Loucy (cell line): Measurements from ENCODE around the gene CIB2.

ENCODE experiments used
- H2AFZ ChIP-seq: fragments of 200-600 bp; sonication (generic); 2 replicates; pipeline ENCODE4 v1.6.0; 2016; ENCODE audit warnings: antibody characterized with exemption, mild to moderate bottlenecking, low read length, moderate library complexity
- H3F3A ChIP-seq: fragments of 200-600 bp; 2 replicates; pipeline ENCODE4 v1.6.0; 2016; ENCODE audit warnings: antibody characterized with exemption, low read depth, mild to moderate bottlenecking
- H3K27me3 ChIP-seq: fragments of 200-600 bp; sonication (generic); 2 replicates; pipeline ENCODE4 v1.6.1; 2014; ENCODE audit warnings: low read length, mild to moderate bottlenecking; ENCODE audit not compliant: insufficient read depth, poor library complexity, severe bottlenecking
- H3K36me3 ChIP-seq: fragments of 200-600 bp; sonication (generic); 2 replicates; pipeline ENCODE4 v1.6.1; 2016; ENCODE audit warnings: low read length; ENCODE audit not compliant: insufficient read depth
- H3K4me1 ChIP-seq: fragments of 200-600 bp; sonication (generic); 2 replicates; pipeline ENCODE4 v1.5.1; 2014; ENCODE audit warnings: low read length, mild to moderate bottlenecking; ENCODE audit not compliant: insufficient read depth, poor library complexity, severe bottlenecking
- H3K4me2 ChIP-seq: fragments of 200-600 bp; sonication (generic); 2 replicates; pipeline ENCODE4 v1.6.0; 2014; ENCODE audit warnings: antibody characterized with exemption, low read length, low read depth, mild to moderate bottlenecking; ENCODE audit not compliant: poor library complexity, severe bottlenecking
- H3K4me3 ChIP-seq: fragments of 200-600 bp; sonication (generic); 2 replicates; pipeline ENCODE4 v1.5.1; 2014; ENCODE audit warnings: low read length, mild to moderate bottlenecking, mixed read lengths; ENCODE audit not compliant: poor library complexity, severe bottlenecking
- H3K79me2 ChIP-seq: fragments of 200-600 bp; sonication (generic); 2 replicates; pipeline ENCODE4 v1.6.1; 2014; ENCODE audit warnings: low read length; ENCODE audit not compliant: insufficient read depth
- H3K9ac ChIP-seq: fragments of 200-600 bp; sonication (generic); 2 replicates; pipeline ENCODE4 v1.6.0; 2014; ENCODE audit warnings: mild to moderate bottlenecking, low read depth, low read length, moderate library complexity; ENCODE audit not compliant: poor library complexity, severe bottlenecking
- H3K9me2 ChIP-seq: fragments of 200-600 bp; sonication (generic); replicated peaks from 2 replicates; pipeline ENCODE4 v1.6.1; 2016; ENCODE audit warnings: low read depth, low read length, mixed read lengths
- H3K9me3 ChIP-seq: fragments of 200-600 bp; sonication (generic); 2 replicates; pipeline ENCODE4 v1.6.1; 2014; ENCODE audit warnings: mild to moderate bottlenecking, antibody characterized with exemption, low read length, low read depth; ENCODE audit not compliant: insufficient read depth
- H4K20me1 ChIP-seq: fragments of 200-600 bp; sonication (generic); 2 replicates; pipeline ENCODE4 v1.6.0; 2014; ENCODE audit warnings: antibody characterized with exemption, low read length, mild to moderate bottlenecking; ENCODE audit not compliant: insufficient read depth, poor library complexity, severe bottlenecking
- EZH2phosphoT487 ChIP-seq: fragments of 200-600 bp; IDR thresholded peaks from 2 replicates; pipeline ENCODE4 v1.6.1; 2018; ENCODE audit warnings: antibody characterized with exemption, mild to moderate bottlenecking, moderate library complexity, borderline replicate concordance
- TF ChIP-seq, protein P1 (sequence below): fragments of 200-600 bp; sonication (generic); conservative IDR thresholded peaks from 2 replicates; pipeline ENCODE4 v1.5.1; 2014; ENCODE audit warnings: mild to moderate bottlenecking, antibody characterized with exemption, low read length

CIB2 gene

DNA sequence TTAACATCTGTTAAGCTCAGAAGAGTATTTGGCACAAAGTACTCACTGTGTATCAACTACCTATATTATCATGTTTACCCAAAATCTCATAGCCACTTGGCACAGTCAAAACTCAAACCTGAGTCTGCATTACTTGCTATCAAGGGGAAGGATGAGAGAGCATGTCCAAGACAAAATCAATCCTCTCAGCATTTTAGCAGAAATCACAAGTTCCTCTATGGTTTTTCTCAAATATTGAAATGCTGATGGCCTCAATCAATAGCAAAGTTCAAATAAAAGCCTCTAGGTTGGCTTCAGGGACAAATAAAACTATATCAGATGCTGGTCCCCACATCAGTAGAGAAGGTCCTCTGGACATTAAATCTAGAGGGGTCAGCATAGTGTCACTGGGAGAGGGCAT, 68.0 kb downstream of the CIB2 start:
- Histone ChIP-seq H3K4me2 (peak overlapping the region; percentile 99), H4K20me1 (peaks cover 55% of the 10 kb centered on the region)

DNA sequence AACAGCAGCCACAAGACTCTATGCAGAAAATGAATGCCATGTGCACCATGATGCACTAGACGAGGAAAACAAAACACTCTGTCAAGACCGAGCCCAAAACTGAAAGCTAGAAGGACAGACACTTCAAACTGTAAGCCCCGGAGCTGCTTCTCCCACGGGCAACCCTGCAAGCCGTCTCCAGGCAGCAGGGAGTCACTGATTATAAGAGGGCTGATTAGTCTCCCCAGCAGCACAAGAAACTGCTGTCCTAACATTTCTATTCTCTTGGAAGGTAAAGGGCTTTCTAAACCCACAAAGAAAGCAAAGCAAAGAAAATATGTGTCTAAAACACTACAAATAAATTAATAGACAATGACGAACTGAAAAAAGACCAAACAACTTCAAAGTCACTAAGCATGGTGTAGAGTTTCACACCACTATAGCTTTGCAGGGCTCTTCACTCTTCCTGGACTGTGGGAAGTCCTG, 69.2 kb downstream of the CIB2 start:
- H3K9me3 ChIP-seq: no peaks in the 10 kb centered on the region
- H3K4me1 ChIP-seq: peaks cover 81% of the 10 kb centered on the region
- peak overlapping the region; percentile 99 for H3K4me2 ChIP-seq
- H3F3A ChIP-seq: no peaks in the 10 kb centered on the region; the same call in 1 of the 2 replicates
- peaks cover 45% of the 10 kb centered on the region for H4K20me1 ChIP-seq
- H3K4me3 ChIP-seq: peak overlapping the region; percentile 62
- TF ChIP-seq, protein P1, sequence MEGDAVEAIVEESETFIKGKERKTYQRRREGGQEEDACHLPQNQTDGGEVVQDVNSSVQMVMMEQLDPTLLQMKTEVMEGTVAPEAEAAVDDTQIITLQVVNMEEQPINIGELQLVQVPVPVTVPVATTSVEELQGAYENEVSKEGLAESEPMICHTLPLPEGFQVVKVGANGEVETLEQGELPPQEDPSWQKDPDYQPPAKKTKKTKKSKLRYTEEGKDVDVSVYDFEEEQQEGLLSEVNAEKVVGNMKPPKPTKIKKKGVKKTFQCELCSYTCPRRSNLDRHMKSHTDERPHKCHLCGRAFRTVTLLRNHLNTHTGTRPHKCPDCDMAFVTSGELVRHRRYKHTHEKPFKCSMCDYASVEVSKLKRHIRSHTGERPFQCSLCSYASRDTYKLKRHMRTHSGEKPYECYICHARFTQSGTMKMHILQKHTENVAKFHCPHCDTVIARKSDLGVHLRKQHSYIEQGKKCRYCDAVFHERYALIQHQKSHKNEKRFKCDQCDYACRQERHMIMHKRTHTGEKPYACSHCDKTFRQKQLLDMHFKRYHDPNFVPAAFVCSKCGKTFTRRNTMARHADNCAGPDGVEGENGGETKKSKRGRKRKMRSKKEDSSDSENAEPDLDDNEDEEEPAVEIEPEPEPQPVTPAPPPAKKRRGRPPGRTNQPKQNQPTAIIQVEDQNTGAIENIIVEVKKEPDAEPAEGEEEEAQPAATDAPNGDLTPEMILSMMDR: no peak
- no peak for TF ChIP-seq EZH2phosphoT487
- H3K9me2 ChIP-seq: no peaks in the 10 kb centered on the region
- no peak overlapping the region for H2AFZ ChIP-seq
- H3K27me3 ChIP-seq: no peaks in the 10 kb centered on the region
- peak overlapping the region; percentile 52 for H3K9ac ChIP-seq
- H3K36me3 ChIP-seq: peaks cover 4% of the 10 kb centered on the region; the same call in 1 of the 2 replicates
- H3K79me2 ChIP-seq: peaks cover 98% of the 10 kb centered on the region

More for the DNA sequence above, 68.0 kb downstream of the CIB2 start:
- peak overlapping the region; percentile 52 for H3K9ac ChIP-seq
- H3K9me2 ChIP-seq: no peaks in the 10 kb centered on the region
- no peaks in the 10 kb centered on the region for H3K27me3 ChIP-seq
- H2AFZ ChIP-seq: no peak overlapping the region
- no peak for TF ChIP-seq EZH2phosphoT487
- TF ChIP-seq, protein P1: no peak
- H3K4me1 ChIP-seq: peaks cover 84% of the 10 kb centered on the region
- H3F3A ChIP-seq: no peaks in the 10 kb centered on the region
- no peak overlapping the region for H3K4me3 ChIP-seq
- H3K9me3 ChIP-seq: no peaks in the 10 kb centered on the region
- H3K36me3 ChIP-seq: peaks cover 4% of the 10 kb centered on the region; the same call in 1 of the 2 replicates
- peaks cover 98% of the 10 kb centered on the region for H3K79me2 ChIP-seq

DNA sequence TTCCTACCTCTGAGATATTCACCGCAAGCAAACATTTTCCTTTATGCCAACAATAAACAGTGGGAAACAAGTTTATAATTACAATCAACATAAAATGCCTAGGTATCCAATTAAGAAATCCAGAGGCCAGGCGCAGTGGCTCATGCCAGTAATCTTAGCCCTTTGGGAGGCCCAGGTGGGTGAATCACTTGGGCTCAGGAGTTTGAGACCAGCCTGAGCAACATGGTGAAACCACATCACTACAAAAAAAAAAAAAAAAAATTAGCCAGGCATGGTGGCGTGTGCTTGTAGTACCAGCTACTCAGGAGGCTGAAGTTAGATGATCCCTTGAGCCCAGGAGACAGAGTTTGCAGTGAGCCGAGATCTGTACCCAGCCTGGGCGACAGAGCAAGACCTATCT, 71.0 kb downstream of the CIB2 start:
- H3K79me2 ChIP-seq: peaks cover 98% of the 10 kb centered on the region
- peak overlapping the region; percentile 6 for H3K9ac ChIP-seq
- H3K9me3 ChIP-seq: no peaks in the 10 kb centered on the region
- H3F3A ChIP-seq: no peaks in the 10 kb centered on the region; the same call in 1 of the 2 replicates
- H3K36me3 ChIP-seq: no peaks in the 10 kb centered on the region
- no peak overlapping the region for H3K4me3 ChIP-seq
- no peak for TF ChIP-seq EZH2phosphoT487
- TF ChIP-seq, protein P1: no peak
- H4K20me1 ChIP-seq: peaks cover 42% of the 10 kb centered on the region
- H3K4me2 ChIP-seq: peak overlapping the region; percentile 20
- H3K9me2 ChIP-seq: no peaks in the 10 kb centered on the region
- no peak overlapping the region for H2AFZ ChIP-seq
- peaks cover 81% of the 10 kb centered on the region for H3K4me1 ChIP-seq
- no peaks in the 10 kb centered on the region for H3K27me3 ChIP-seq
